Calu3 (cell line): ENCODE data around the gene PDCD4. TPM values are rescaled to one million over a fixed set of nuclear protein-coding genes. Genes with fewer than 3 reads are reported as not detected.
A peak's percentile ranks its signal among the peaks of the same experiment; 100 is the strongest.

ENCODE experiments used
- BruUV-seq: library from RNA; stranded (reverse); fragments of 400-500 nt; replicated peaks from 2 replicates; lab custom pipeline; 2021; lab: Mats Ljungman, UMichigan
- CTCF ChIA-PET: fragments of 300-600 bp; sonication (Branson Sonifier 250); formaldehyde crosslinking; loops from one replicate; lab custom pipeline; 2022; ENCODE audit warnings: antibody characterized with exemption; lab: Charles Lee
- DNase-seq: peaks from one replicate; pipeline ENCODE4 v3.0.0; 2022
- H3K27ac Mint-ChIP-seq: one replicate; pipeline ENCODE4 v1.8.0; 2022; ENCODE audit warnings: mixed read lengths; ENCODE audit not compliant: unreplicated experiment
- H3K27me3 Mint-ChIP-seq: one replicate; pipeline ENCODE4 v1.8.0; 2022; ENCODE audit warnings: mixed read lengths; ENCODE audit not compliant: unreplicated experiment
- H3K36me3 Mint-ChIP-seq: one replicate; pipeline ENCODE4 v1.8.0; 2022; ENCODE audit warnings: mild to moderate bottlenecking, moderate library complexity, mixed read lengths; ENCODE audit not compliant: insufficient read depth, unreplicated experiment
- H3K4me1 Mint-ChIP-seq: one replicate; pipeline ENCODE4 v1.8.0; 2022; ENCODE audit warnings: mild to moderate bottlenecking, low read depth, mixed read lengths; ENCODE audit not compliant: unreplicated experiment
- H3K4me3 Mint-ChIP-seq: one replicate; pipeline ENCODE4 v1.8.0; 2022; ENCODE audit warnings: mild to moderate bottlenecking, low read depth, moderate library complexity, mixed read lengths; ENCODE audit not compliant: unreplicated experiment
- H3K9me3 Mint-ChIP-seq: one replicate; pipeline ENCODE4 v1.8.0; 2022; ENCODE audit warnings: low read depth, mixed read lengths; ENCODE audit not compliant: unreplicated experiment
- intact Hi-C: fragments of 100-400 bp; cut with micrococcal nuclease; formaldehyde crosslinking; loops from one replicate; pipeline ENCODE4 v1.10.0; 2022; ENCODE audit not compliant: unreplicated experiment
- total RNA-seq: library from RNA; stranded (reverse); gene quantifications from 2 replicates; pipeline ENCODE4 v1.2.3, GENCODE V29; 2022
- TF ChIP-seq, protein P1 (sequence below): fragments of 200-600 bp; IDR thresholded peaks from one replicate; pipeline ENCODE4 v1.8.0; 2022; ENCODE audit warnings: antibody characterized with exemption; ENCODE audit not compliant: unreplicated experiment

The PDCD4 gene
- total RNA-seq, 1 experiment from 2014 or later = 26.1 TPM

DNA sequence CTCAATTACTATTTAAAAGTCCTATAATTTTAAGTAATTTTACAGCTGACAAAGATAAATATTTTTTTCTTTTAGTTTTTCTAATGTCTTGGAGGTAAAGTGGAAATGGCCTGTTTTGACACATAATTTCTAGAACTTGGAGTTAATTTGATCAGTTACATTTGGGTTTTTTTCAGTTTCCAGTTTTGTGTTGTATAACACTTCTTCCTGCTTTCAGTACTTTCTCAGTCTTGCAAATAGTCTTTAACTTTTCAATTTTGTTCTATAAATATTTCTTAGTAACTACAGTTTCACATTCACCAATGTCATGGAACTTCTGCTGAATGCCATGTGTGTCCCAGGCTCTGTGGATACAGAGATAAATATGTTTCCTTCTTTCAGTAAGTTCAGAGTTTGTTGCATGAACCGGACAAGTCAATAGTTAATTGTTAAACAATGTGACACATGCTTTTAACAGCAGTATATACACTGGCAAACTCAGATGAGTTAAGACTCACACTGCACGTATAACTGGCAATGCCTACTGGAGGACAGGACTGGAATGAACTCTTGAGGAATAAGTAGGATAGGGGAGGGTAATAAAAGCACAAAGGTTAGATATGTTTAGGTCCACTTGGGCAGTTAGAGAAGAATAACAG is 52.2 kb downstream of the PDCD4 start:
- Mint-ChIP-seq H3K4me1 (peaks cover 10% of the 10 kb centered on the region), H3K27me3 (no peaks in the 10 kb centered on the region), H3K9me3 (no peaks in the 10 kb centered on the region), H3K36me3 (peaks cover 27% of the 10 kb centered on the region), H3K27ac (peak overlapping the region; percentile 53), H3K4me3 (peak overlapping the region; percentile 26)
- TF ChIP-seq, protein P1, sequence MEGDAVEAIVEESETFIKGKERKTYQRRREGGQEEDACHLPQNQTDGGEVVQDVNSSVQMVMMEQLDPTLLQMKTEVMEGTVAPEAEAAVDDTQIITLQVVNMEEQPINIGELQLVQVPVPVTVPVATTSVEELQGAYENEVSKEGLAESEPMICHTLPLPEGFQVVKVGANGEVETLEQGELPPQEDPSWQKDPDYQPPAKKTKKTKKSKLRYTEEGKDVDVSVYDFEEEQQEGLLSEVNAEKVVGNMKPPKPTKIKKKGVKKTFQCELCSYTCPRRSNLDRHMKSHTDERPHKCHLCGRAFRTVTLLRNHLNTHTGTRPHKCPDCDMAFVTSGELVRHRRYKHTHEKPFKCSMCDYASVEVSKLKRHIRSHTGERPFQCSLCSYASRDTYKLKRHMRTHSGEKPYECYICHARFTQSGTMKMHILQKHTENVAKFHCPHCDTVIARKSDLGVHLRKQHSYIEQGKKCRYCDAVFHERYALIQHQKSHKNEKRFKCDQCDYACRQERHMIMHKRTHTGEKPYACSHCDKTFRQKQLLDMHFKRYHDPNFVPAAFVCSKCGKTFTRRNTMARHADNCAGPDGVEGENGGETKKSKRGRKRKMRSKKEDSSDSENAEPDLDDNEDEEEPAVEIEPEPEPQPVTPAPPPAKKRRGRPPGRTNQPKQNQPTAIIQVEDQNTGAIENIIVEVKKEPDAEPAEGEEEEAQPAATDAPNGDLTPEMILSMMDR = no peak
- no TSS peak for BruUV-seq
- intact Hi-C loops = loop anchor here (10.0 kb wide), 1 partner anchor 211 kb away; no protein-coding TSS in a partner anchor
- no peak for DNase-seq
- CTCF ChIA-PET = no interaction called here

- TF ChIP-seq, protein P1 = no peak
- no peaks in the 10 kb centered on the region for H3K27me3 Mint-ChIP-seq
- intact Hi-C loops = loop anchor here (10.0 kb wide), 1 partner anchor 207 kb away; no protein-coding TSS in a partner anchor
- H3K4me1 Mint-ChIP-seq = peaks cover 10% of the 10 kb centered on the region
- CTCF ChIA-PET = no interaction called here
- H3K27ac Mint-ChIP-seq = no peak overlapping the region
- no TSS peak for BruUV-seq
- H3K9me3 Mint-ChIP-seq = no peaks in the 10 kb centered on the region
- no peak for DNase-seq
- peaks cover 5% of the 10 kb centered on the region for H3K36me3 Mint-ChIP-seq
- H3K4me3 Mint-ChIP-seq = no peak overlapping the region
These were observed 55.7 kb downstream of the PDCD4 start for GRCh38 chr10:110927461-110927860.

DNA sequence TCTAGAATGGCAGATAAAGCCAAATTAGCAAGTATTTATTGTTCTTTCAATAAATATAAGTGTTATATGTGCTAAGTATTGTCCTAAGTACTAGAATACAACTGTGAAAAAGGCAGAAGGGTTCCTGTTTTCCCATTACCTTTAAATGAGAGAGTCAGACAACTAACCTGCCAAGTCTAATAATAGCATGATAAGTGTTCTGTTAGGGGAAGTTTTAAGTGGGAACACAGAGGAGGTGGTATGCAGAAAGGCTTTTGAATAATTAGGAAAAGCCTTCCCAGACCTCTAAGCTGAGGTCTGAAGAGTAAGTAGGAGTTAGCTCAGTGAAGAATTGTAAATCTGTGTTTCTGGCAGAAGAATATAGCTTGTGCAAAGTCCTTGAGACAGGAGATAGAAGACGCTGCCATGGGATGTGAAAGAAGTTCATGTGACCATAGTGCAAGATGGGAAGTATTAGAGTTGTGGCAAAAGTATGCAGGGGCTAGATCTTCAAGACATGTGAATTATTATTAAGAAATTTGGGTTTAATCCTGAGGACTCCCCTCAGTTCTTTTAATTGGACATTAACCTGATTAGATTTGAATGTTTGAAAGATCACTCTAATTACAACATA is 60.1 kb downstream of the PDCD4 start:
- H3K36me3 Mint-ChIP-seq = no peaks in the 10 kb centered on the region
- no peak overlapping the region for H3K27ac Mint-ChIP-seq
- H3K27me3 Mint-ChIP-seq = no peaks in the 10 kb centered on the region
- no peak for DNase-seq
- CTCF ChIA-PET = no interaction called here
- TF ChIP-seq, protein P1 = no peak
- intact Hi-C loops = loop anchor here (5.0 kb wide), 1 partner anchor 35 kb away; no protein-coding TSS in a partner anchor
- H3K4me1 Mint-ChIP-seq = no peaks in the 10 kb centered on the region
- H3K4me3 Mint-ChIP-seq = no peak overlapping the region
- no peaks in the 10 kb centered on the region for H3K9me3 Mint-ChIP-seq
- no TSS peak for BruUV-seq

GRCh38 chr10:110932505-110933180 is 60.9 kb downstream of the PDCD4 start:
- no peak overlapping the region for H3K4me3 Mint-ChIP-seq
- H3K36me3 Mint-ChIP-seq = no peaks in the 10 kb centered on the region
- no peaks in the 10 kb centered on the region for H3K9me3 Mint-ChIP-seq
- no peak for DNase-seq
- CTCF ChIA-PET = no interaction called here
- H3K4me1 Mint-ChIP-seq = no peaks in the 10 kb centered on the region
- intact Hi-C loops = loop anchor here (5.0 kb wide), 1 partner anchor 35 kb away; no protein-coding TSS in a partner anchor
- TF ChIP-seq, protein P1 = no peak
- no peaks in the 10 kb centered on the region for H3K27me3 Mint-ChIP-seq
- H3K27ac Mint-ChIP-seq = no peak overlapping the region
- BruUV-seq = no TSS peak
